Muscle layer of colon (tissue), 2 donors: ENCODE data around the gene SLC41A1.
"Not testable (repeated sequence)": the region's sequence is repeated elsewhere in the genome, so short reads cannot be mapped to it uniquely, and the experiment has no call there.

Experiments used
- H3K27ac ChIP-seq: one replicate; pipeline ENCODE4 v1.7.0; 2013; ENCODE audit warnings: low read depth, mild to moderate bottlenecking, low read length, moderate library complexity
- H3K27me3 ChIP-seq, 2 donors: one replicate each; pipeline ENCODE4 v1.7.0; 2013; ENCODE audit warnings: low read length in 2 of 2, mild to moderate bottlenecking in 2 of 2; ENCODE audit not compliant: insufficient read depth in 2 of 2, control insufficient read depth in 1 of 2
- H3K36me3 ChIP-seq: one replicate; pipeline ENCODE4 v1.7.0; 2013; ENCODE audit warnings: mild to moderate bottlenecking, low read length; ENCODE audit not compliant: insufficient read depth
- H3K4me1 ChIP-seq: one replicate; pipeline ENCODE4 v1.7.0; 2013; ENCODE audit warnings: mild to moderate bottlenecking, low read length; ENCODE audit not compliant: insufficient read depth
- H3K4me3 ChIP-seq, 2 donors: one replicate each; pipeline ENCODE4 v1.7.0; 2013; ENCODE audit warnings: low read length in 2 of 2, low read depth in 1 of 2, mild to moderate bottlenecking in 1 of 2, moderate library complexity in 1 of 2
- H3K9ac ChIP-seq: one replicate; pipeline ENCODE4 v1.7.0; 2013; ENCODE audit warnings: low read length
- H3K9me3 ChIP-seq: one replicate; pipeline ENCODE4 v1.7.0; 2013; ENCODE audit warnings: mild to moderate bottlenecking, low read length
- donor health status: abdominal sarcoma.
- donor health status: Adenocarcinoma of cecum.

The SLC41A1 gene

DNA sequence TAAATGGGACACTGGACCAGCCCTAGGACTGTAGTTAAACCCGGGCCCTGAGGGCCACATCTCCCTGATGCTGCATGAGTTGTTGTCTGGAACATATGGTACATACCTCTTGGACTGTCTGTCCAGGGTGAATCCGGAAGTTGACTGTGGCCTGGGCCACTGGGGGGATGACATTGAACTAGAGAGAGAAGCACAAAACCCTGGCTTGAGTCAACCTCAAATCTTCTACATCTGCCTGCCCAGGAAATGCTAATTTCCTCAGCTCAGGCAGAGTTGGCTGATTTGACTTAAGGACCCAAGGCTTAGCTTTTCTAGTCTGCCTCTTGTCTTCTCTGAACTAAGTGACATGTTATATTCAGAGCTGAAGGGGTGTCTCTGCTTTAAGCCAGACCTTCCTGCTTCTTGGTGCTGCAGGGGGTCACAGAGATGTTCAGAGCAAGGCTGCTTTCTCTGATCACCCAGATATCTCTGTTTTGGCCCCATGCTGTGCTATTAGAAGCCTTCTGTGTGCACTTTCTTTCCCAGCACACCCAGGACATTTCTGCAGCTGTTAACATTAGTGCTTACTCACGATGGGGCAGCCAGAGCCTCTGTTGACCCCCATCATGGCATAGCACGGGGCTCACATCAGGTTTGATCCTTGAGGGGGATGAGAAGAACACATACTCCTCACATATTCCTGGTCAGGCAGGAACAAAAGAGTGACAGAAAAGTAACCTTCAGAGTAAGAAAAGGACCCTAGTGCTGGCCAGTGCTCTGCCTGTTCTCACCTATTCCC, 27.3 kb upstream of the SLC41A1 start:
- H3K27me3 ChIP-seq: no peaks in the 10 kb centered on the region
- H3K27ac ChIP-seq: no peak overlapping the region
- H3K9ac ChIP-seq: no peak overlapping the region
- H3K36me3 ChIP-seq: no peaks in the 10 kb centered on the region
- H3K4me1 ChIP-seq: no peaks in the 10 kb centered on the region
- H3K9me3 ChIP-seq: no peaks in the 10 kb centered on the region
- H3K4me3 ChIP-seq: no peak overlapping the region

DNA sequence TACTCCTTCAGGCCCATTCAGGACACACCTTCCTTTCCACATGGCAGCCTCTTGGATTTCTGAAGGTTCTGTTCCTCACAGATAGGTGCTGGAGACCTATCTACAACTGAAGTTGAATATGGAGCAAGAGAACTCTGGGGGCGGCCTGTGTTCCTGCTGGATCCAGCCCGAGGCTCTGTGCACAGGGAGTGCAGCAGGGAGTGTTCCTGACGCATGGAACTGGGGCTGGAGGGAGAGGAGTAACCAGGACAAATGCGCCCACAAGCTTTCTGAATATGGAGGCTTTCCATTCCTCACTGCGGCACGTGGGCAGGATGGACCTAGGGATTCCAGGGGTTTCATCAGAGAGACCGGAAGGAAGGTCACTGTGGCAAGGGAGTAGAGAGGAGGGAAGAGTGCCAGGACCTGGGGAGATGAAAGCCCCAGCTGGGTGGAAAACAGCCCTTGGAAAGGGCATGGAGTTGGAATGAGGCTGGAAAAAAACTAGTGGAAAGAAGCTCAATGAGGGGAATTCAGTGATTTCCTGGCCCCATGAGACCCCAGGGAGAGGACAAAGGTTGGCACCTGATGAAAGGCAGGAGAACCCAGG, 24.5 kb upstream of the SLC41A1 start:
- Histone ChIP-seq H3K27me3 (no peaks in the 10 kb centered on the region), H3K36me3 (no peaks in the 10 kb centered on the region), H3K9me3 (no peaks in the 10 kb centered on the region), H3K27ac (no peak overlapping the region), H3K4me1 (no peaks in the 10 kb centered on the region), H3K4me3 (no peak overlapping the region), H3K9ac (no peak overlapping the region)

DNA sequence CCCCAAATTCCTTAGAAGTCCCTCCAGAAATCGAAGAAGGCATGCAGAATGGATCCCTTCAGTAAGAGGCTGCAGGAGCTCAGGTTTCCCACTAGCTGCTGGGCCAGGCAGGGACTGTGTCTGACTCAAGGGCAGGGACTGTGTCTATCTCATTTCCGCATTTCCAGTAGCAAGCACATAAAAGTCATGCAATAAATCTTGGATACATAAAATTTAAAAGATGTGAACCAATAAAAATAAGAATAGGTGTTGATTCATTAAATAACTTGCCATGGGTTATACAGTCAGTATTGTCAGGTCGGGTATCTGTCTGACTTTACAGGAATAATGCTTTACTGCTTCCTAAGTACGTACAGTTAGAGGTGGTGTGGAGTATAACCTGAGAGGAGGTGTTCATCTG, 21.8 kb upstream of the SLC41A1 start:
- no peaks in the 10 kb centered on the region for H3K9me3 ChIP-seq
- no peaks in the 10 kb centered on the region for H3K36me3 ChIP-seq
- no peak overlapping the region for H3K27ac ChIP-seq
- H3K4me1 ChIP-seq: no peaks in the 10 kb centered on the region
- no peak overlapping the region for H3K4me3 ChIP-seq
- no peak overlapping the region for H3K9ac ChIP-seq
- no peaks in the 10 kb centered on the region for H3K27me3 ChIP-seq

DNA sequence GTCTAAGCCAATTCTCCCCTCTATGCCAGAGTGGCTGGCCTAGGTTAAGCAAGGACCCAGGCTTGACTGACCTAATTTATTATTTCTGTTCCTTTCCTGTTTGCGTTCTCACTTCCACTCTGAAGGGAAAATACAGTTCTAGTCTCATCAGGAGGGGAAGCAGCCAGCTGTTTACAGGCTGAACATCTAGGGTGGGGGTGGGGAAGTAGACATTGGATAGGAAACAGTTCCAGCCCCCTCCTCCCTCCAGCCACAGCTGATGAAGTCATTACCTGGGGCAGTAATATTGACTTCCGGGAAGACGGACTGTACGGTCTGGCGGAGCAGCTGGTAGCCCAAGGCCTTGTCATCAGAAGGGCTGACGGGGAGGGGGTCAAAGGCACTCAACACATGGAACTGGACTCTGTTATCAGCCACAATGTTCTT, 19.3 kb upstream of the SLC41A1 start:
- no peaks in the 10 kb centered on the region for H3K9me3 ChIP-seq
- H3K27ac ChIP-seq: no peak overlapping the region
- H3K9ac ChIP-seq: no peak overlapping the region
- H3K36me3 ChIP-seq: no peaks in the 10 kb centered on the region
- no peak overlapping the region for H3K4me3 ChIP-seq
- no peaks in the 10 kb centered on the region for H3K4me1 ChIP-seq
- no peaks in the 10 kb centered on the region for H3K27me3 ChIP-seq

DNA sequence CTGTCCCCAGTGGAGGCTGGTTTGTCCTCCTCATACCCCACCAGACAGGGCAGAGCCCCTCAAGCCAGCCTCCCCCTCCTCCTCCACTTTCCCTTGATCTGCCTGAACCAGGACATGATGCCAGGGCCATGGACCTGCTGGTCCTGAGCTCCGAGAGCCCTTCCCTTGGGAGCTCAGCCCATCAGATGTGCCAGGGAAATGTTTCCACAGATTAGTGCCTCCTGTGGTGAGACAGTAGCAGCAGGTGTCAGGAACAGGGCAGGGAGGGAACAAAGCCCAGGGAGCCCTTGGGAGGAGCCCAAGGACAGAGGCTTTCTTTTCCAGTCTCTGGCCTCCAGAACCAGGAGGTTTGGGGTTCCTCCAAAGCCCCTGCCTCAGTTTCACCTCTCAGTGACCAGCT, 14.6 kb upstream of the SLC41A1 start:
- Histone ChIP-seq H3K4me3 (no peak overlapping the region), H3K27ac (no peak overlapping the region), H3K9ac (no peak overlapping the region), H3K36me3 (no peaks in the 10 kb centered on the region), H3K4me1 (no peaks in the 10 kb centered on the region), H3K27me3 (no peaks in the 10 kb centered on the region), H3K9me3 (no peaks in the 10 kb centered on the region)

DNA sequence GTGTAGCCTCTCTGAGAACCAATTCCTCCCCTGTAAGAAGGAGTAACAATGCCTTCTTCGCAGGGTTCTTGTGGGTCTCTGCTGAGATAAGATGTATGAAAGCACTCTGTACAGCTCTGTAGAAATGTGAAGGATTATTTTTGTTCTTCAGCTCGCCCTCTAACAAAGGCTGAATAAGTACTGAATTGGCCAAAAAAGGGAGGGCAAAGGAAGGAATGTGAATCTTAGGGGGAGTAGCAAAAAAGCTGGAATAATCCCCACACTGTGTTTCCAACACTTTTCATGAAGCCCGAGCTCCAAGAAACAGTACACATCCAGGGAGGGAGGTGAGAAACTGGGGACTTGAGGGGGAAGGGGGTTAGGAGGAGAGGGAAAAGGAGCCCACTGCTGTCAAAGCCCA, 14.0 kb upstream of the SLC41A1 start:
- H3K36me3 ChIP-seq: no peaks in the 10 kb centered on the region
- H3K4me1 ChIP-seq: no peaks in the 10 kb centered on the region
- no peak overlapping the region for H3K9ac ChIP-seq
- H3K27ac ChIP-seq: no peak overlapping the region
- H3K9me3 ChIP-seq: no peaks in the 10 kb centered on the region
- no peaks in the 10 kb centered on the region for H3K27me3 ChIP-seq
- H3K4me3 ChIP-seq: no peak overlapping the region

DNA sequence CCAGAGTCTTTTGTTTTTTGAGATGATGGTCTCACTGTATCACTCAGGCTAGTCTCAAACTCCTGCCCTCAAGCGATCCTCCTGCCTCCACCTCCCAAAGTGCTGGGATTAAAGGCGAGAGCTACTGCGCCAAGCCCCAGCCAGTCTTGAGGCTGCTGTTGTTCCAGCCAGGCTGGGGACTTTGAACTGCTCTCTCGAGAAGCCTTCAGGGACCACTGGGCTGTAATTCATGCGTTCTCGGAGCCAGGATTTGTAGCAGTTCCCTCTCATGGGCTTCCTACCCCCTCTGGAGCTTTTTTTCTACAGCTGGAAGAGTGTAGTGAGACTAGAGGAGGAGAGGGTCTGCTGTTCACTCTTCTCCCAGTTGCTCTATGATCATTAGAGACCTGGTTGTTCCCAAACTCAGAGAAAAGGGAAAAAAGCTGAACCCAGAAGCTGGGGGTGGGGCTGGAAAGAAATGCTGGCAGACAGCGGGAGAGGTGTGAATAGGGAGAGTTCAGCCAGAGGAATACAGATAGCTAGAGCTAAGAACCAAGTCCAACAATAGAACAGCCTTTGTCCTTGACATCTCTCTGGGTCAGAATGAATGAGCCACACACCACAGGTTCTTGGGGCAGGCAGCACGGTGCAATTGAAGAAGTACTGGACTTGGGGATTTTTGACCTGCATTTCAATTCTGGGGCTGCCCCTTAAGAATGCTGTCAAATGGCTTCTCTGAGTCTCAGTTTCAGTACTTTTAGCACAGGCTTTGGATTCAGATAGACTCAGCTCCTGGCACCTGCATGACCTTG, 13.2 kb upstream of the SLC41A1 start:
- Histone ChIP-seq H3K4me3 (no peak overlapping the region), H3K9ac (no peak overlapping the region), H3K36me3 (no peaks in the 10 kb centered on the region), H3K27me3 (no peaks in the 10 kb centered on the region), H3K27ac (no peak overlapping the region), H3K9me3 (no peaks in the 10 kb centered on the region), H3K4me1 (no peaks in the 10 kb centered on the region)

DNA sequence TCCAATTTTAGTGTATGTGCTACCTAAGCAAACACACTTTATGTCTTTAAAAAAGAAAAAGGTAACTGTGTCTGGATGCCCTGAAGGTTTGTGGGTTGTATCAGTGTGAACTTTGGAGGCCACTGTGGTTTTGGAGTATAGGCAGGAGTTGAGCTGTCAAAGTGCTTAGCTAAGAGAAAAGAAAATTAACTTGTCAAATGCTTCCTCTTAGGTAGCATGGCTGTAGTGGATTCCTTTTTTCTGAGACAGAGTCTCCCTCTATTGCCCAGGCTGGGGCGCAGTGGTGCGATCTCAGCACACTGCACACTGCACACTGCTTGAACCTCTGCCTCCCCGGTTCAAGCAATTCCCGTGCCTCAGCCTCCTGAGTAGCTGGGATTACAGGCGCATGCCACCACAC, 11.2 kb upstream of the SLC41A1 start:
- H3K4me3 ChIP-seq: no peak overlapping the region
- no peaks in the 10 kb centered on the region for H3K9me3 ChIP-seq
- no peak overlapping the region for H3K27ac ChIP-seq
- H3K4me1 ChIP-seq: no peaks in the 10 kb centered on the region
- no peaks in the 10 kb centered on the region for H3K36me3 ChIP-seq
- H3K27me3 ChIP-seq: no peaks in the 10 kb centered on the region
- no peak overlapping the region for H3K9ac ChIP-seq

DNA sequence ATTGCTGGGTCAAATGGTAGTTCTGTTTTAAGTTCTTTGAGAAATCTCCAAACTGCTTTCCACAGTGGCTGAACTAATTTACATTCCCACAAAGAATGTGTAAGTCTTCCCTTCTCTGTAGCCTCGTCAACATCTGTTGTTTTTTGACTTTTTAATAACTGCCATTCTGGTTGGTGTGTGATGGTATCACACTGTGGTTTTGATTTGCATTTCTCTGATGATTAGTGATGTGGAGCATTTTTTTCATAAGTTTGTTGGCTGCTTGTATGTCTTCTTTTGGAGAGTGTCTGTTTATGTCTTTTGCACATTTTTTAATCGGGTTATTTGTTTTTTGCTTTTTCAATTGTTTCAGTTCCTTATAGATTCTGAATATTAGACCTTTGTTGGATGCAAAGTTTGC, 10.3 kb upstream of the SLC41A1 start:
- not testable (repeated sequence) for H3K27me3 ChIP-seq

DNA sequence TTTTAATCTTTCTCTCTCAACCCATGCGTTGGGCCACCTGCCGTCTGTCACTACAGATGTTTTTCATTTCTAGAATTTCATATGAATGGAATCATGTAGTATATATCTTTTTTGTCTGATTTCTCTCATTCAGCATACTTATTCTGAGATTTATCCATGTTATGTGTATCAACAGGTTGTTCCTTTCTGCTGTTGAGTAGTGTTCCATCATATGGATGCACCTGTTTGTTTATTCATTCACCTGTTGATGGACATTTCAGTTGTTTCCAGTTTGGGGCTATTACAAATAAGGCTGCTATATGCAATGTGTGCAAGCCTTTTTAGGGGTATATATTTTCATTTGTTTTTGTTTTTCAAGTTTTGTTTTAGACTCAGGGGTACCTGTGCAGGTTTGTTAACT, 9.4 kb upstream of the SLC41A1 start:
- Histone ChIP-seq H3K9ac (no peak overlapping the region), H3K27ac (no peak overlapping the region), H3K27me3 (no peaks in the 10 kb centered on the region), H3K36me3 (no peaks in the 10 kb centered on the region), H3K4me3 (no peak overlapping the region), H3K4me1 (no peaks in the 10 kb centered on the region), H3K9me3 (no peaks in the 10 kb centered on the region)

More for the DNA sequence above, 10.3 kb upstream of the SLC41A1 start:
- H3K4me1 ChIP-seq, H3K9ac ChIP-seq, H3K4me3 ChIP-seq, H3K9me3 ChIP-seq, H3K27ac ChIP-seq, H3K36me3 ChIP-seq: not testable (repeated sequence)

DNA sequence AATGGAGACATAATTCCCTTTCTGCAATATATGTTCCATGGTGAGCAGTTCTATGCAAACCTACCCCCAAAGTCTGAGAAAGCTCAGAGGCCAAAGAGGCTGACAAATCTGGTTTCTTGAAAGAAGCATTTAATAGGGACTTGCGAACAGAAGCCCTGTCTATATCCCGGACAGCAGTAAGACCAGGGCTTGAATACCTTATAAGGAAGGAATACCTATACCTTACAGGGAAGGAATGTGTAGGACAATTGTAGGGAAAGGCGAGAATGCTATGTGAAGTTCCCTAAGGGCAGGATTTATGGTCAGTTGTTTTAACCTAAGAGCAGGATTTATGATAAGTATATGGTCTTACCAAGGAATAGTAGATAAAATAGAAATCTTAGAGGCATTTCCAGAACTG, 5.0 kb upstream of the SLC41A1 start:
- Histone ChIP-seq H3K9ac (no peak overlapping the region), H3K4me1 (peaks cover 9% of the 10 kb centered on the region), H3K4me3 (no peak overlapping the region), H3K9me3 (no peaks in the 10 kb centered on the region), H3K27me3 (no peaks in the 10 kb centered on the region), H3K27ac (no peak overlapping the region), H3K36me3 (no peaks in the 10 kb centered on the region)
